Stimulated activated CD4-positive, alpha-beta T cell treated with anti-CD3 and anti-CD28 coated beads, Interleukin-15, amount 100 ng/mL, for 48 hours (primary cell): ENCODE results near the gene NSMCE3.
"Not testable (repeated sequence)": the region's sequence is repeated elsewhere in the genome, so short reads cannot be mapped to it uniquely, and the experiment has no call there.

ENCODE experiments used
- DNase-seq, 2 donors: peaks; one replicate each; pipeline ENCODE4 v3.0.0-alpha.2; 2020; ENCODE audit warnings: low read depth in 2 of 2

The NSMCE3 gene

GRCh38 chr15:29270169-29270955 lies 740 bp upstream of the NSMCE3 start:
- DNase-seq, result no peak

DNA sequence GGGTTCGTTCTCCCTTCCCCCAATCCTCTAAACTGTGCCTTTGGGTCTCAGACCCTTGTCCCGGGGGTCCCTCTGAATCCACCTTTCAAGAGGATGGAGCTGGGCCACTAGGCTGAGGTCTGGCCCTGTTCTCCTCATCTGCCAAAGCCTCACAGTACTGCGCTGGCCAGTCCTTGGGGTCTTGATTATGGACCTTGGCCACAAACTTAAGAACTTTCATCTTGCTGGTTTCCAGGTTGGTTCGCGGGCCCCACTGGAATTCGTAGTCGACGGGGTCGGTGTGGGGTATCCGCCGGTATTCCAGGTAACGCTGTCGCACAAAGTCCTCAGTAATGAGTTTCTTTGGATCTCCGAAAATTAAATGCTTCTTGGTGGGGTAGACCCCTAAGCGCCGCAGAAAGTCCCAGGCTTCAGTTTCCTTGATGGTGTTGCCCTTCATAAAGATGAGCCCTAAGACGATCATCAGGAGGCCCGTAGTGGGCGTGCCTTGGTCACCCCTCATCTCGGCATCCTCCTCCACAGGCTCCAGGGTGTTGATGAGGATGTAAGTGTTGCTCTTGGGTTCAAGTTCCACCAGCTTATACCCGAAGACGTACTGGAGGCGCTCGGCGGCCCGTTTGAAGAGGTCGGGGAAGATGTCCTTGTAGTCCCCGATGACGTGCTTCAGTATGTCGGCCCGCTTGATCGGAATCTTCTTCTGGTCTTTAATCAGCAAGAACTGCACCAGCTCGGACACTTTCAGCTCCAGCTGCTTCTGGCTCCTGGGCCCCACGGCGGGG lies 727 bp downstream of the NSMCE3 start:
- DNase-seq, result peak; percentile 10

GRCh38 chr15:29266052-29266582 lies 3.5 kb downstream of the NSMCE3 start:
- DNase-seq, result no peak

GRCh38 chr15:29263289-29263688 lies 6.3 kb downstream of the NSMCE3 start:
- no peak for DNase-seq

- no peak for DNase-seq
These were observed 6.9 kb downstream of the NSMCE3 start for GRCh38 chr15:29262738-29263137.

DNA sequence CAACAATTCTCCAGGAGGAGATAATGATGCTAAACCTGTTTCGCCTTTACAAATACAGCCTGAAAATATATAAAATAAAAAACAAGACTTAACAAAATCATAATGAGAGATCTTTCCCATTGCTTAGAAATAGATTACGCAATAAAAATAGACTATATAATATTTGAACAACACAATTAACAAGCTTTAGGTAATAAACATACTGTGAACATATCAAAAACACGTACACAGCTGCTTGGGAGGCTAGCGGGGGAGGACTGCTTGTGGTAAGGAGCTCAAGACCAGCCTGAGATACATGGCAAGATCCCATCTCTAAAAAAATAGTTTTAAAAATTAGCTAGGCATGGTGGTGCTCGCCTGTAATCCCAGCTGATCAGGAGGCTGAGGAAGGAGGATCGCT lies 8.7 kb downstream of the NSMCE3 start:
- DNase-seq, result no peak

GRCh38 chr15:29259233-29259632 lies 10.4 kb downstream of the NSMCE3 start:
- no peak for DNase-seq

DNA sequence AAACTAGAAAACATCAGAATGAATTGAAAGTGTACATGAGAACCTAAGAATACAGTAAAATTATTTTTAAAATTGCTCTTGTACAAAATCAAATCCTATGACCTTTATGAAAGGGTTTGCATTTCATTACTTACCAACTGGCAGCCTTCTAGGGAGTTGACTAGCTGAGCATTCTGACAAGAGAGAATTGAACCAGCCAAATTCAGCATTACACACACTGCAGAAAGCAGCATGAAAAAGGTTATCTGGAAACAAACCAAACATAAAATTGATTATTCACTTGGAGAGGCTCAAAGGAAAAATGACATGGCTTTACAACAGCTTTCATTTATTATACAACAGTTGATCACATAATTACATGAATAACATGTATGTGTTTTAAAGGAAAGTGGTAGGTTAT lies 17.4 kb downstream of the NSMCE3 start:
- no peak for DNase-seq

- DNase-seq, result no peak
These were observed 25.1 kb downstream of the NSMCE3 start for GRCh38 chr15:29244544-29244943.

- DNase-seq, result no peak
These were observed 25.5 kb downstream of the NSMCE3 start for GRCh38 chr15:29244123-29244522.

- DNase-seq, result no peak
These were observed 27.0 kb downstream of the NSMCE3 start for GRCh38 chr15:29242456-29243242.

GRCh38 chr15:29241207-29241606 lies 28.4 kb downstream of the NSMCE3 start:
- no peak for DNase-seq

GRCh38 chr15:29239395-29239794 lies 30.2 kb downstream of the NSMCE3 start:
- DNase-seq, result no peak

DNA sequence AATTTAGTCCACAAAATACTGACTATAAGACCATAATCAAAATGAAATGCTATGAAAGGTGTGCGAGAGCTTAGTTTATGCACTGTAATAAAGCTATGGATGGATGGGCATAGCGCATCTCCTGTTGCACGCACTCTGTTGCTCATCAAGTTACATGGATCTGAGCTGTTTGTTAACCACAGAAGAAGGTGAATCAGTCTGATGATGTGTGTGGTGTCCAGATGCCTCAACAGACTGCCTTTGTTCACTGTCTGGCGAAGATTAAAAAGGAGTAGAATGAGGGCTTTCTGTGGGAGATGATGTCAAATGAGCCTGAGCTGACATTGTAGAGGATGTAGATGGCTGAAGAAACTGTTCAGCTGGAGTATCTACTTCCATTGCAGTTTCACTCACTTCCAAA lies 36.1 kb downstream of the NSMCE3 start:
- no peak for DNase-seq

- no peak for DNase-seq
These were observed 43.0 kb downstream of the NSMCE3 start for GRCh38 chr15:29226436-29227208.

- no peak for DNase-seq
These were observed 43.9 kb downstream of the NSMCE3 start for GRCh38 chr15:29225534-29226234.

- DNase-seq, result not testable (repeated sequence)
These were observed 44.6 kb downstream of the NSMCE3 start for GRCh38 chr15:29224987-29225363.

DNA sequence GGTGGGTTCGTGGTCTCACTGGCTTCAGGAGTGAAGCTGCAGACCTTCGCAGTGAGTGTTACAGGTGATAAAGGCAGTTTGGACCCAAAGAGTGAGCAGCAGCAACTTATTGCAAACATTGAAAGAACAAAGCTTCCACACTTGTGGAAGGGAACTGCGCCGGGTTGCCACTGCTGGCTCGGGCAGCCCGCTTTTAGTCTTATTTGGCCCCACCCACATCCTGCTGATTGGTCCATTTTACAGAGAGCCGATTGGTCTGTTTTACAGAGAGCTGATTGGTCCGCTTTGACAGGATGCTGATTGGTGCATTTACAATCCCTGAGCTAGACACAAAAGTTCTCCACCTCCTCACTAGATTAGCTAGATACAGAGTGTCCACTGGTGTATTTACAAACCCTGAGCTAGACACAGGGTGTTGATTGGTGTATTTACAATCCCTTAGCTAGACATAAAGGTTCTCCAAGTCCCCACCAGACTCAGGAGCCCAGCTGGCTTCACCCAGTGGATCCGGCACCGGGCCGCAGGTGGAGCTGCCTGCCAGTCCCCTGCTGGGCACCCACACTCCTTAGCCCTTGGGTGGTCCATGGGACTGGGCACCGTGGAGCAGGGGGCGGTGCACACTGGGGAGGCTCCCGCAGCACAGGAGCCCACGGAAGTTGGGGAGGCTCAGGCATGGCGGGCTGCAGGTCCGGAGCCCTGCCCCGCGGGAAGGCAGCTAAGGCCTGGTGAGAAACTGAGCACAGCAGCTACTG lies 45.2 kb downstream of the NSMCE3 start:
- DNase-seq, result not testable (repeated sequence)

GRCh38 chr15:29223640-29224039 lies 46.0 kb downstream of the NSMCE3 start:
- DNase-seq, result no peak
